Ureter (tissue), 1 donor: ENCODE results near the gene RIMS3. TPM values are rescaled to one million over a fixed set of nuclear protein-coding genes. Genes with fewer than 3 reads are reported as not detected.
A peak's percentile ranks its signal among the peaks of the same experiment; 100 is the strongest.
"Not testable (repeated sequence)": the region's sequence is repeated elsewhere in the genome, so short reads cannot be mapped to it uniquely, and the experiment has no call there.

Experiments
- DNase-seq: peaks from one replicate; pipeline ENCODE4 v3.0.0-alpha.2; 2020; ENCODE audit warnings: low spot score
- total RNA-seq: library from RNA; stranded (reverse); gene quantifications from one replicate; pipeline ENCODE4 v1.2.4, GENCODE V29; 2023
- donor health status: DM: yes; HTN: yes; CAD: no.

RIMS3 gene
- total RNA-seq, 1 donor from 2014 or later = 5.3 TPM

DNA sequence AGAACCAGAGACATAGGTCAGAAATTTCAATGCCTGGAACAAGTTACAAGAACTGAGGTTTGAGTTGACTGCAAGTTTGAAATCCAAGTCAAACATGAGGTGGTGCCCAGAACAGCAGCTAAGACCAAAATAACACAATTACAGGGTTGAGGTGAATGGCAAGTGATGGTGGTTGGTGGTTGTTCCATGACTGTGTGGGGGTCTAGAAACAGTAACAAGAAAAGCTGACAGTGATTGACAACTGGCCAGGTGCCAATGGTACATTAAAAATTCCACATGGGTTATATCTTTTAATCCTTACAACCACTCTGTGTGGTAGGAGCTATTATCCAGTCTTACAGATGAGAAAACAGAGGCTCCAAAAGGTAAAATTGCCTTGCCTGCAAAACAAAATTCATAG lies 32.0 kb downstream of the RIMS3 start:
- no peak for DNase-seq

- DNase-seq = no peak
Measured at GRCh38 chr1:40630488-40631223, 34.8 kb downstream of the RIMS3 start.

DNA sequence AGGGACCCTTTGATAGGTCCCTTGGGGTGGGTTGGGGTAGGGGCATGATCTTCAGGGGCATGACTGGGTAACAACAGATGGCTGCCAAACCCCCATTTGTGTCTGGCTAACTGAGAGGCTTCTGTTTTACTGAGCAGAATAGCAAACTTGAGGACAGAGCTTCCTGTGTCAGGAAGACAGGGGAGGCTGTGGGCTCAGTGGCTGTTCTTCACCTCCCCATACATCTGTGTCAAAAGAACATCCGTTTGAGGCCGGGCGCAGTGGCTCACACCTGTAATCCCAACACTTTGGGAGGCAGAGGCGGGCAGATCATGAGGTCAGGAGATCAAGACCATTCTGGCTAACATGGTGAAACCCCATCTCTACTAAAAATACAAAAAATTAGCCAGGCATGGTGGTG lies 35.9 kb downstream of the RIMS3 start:
- DNase-seq = not testable (repeated sequence)

DNA sequence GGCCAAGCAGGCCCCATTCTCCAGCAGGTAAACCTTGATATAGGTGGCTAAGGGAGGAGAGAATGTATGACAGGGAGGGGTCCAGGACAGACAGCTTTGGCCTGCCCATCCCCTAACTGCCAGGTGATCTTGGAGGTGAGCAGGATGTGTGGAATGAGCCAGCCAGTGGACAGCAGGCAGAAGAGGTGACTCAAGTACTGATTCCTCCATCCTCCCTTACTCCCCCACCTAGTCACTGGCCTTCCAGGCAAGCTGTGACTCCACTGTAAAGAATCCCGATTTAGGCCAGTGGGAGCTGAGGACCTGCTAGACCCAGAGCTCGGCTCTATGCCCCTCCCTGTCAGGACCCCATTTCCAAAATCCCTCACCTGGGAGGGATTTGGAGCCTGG lies 36.6 kb downstream of the RIMS3 start:
- DNase-seq = no peak

GRCh38 chr1:40627987-40628902 lies 37.2 kb downstream of the RIMS3 start:
- DNase-seq = no peak

GRCh38 chr1:40626383-40626770 lies 39.1 kb downstream of the RIMS3 start:
- no peak for DNase-seq

GRCh38 chr1:40625476-40626382 lies 39.8 kb downstream of the RIMS3 start:
- no peak for DNase-seq

GRCh38 chr1:40625076-40625475 lies 40.4 kb downstream of the RIMS3 start:
- no peak for DNase-seq

DNA sequence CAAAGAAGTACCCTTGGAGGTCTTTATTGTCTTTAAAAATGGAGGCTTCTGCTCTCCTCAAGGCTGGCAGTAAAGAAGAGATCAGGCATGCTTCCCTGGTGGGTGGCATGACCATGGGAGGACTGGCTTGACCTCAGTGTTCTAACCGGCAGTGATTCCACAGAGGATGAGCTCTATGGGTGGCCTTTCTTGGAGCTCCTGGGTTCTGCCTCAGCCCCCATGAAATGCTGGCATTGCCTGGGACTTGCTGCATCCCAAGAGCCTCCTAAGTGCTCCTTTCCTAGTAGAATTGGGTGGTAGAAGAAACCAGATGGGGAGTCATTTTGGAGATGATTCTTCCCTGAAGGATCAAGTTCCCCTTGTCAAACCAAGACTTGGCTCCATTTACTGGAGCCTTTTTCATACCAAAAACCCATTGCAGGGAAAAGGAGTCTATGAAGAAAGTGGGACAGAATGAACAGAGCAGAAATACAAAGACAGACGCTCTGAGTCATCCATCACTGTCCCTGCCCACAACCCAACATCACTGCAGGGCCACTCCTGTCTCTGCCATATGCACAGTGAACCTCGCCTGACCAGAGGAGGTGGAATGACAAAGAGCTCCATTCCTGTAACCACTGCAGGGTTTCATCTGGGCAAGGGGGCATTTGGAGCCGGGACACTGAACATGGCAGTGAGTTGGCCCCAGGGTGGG lies 42.4 kb downstream of the RIMS3 start:
- DNase-seq = no peak

DNA sequence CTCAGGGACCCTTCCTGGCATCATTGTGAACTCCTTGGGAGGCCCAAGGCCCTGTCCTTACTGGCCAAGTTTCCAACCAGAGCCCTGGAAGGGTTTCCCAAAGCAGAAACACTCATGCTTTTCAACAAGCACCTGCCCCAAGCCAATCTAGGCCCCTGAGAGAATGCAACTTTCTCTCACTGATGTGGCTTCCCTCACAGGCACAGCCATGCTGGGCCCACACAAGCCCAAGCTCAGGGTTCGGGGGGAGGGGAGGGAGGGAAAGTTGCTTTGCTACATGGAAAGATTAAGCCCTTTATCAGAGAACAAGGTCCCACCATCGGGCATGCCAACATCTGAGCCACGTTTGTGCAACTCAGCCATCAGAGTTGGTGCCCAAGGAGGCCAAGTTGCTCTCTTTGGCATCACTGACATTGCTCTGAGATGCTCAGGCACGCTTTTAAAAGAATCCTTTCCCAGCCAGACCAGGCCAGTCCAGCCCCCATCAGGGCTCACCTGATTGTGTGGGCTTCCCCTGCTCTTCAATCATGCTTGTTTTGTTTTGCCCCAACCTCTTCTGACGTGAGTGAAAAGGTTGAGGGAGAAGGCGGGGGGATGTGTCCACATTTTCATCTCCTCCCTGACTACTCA lies 43.5 kb downstream of the RIMS3 start:
- DNase-seq = no peak

DNA sequence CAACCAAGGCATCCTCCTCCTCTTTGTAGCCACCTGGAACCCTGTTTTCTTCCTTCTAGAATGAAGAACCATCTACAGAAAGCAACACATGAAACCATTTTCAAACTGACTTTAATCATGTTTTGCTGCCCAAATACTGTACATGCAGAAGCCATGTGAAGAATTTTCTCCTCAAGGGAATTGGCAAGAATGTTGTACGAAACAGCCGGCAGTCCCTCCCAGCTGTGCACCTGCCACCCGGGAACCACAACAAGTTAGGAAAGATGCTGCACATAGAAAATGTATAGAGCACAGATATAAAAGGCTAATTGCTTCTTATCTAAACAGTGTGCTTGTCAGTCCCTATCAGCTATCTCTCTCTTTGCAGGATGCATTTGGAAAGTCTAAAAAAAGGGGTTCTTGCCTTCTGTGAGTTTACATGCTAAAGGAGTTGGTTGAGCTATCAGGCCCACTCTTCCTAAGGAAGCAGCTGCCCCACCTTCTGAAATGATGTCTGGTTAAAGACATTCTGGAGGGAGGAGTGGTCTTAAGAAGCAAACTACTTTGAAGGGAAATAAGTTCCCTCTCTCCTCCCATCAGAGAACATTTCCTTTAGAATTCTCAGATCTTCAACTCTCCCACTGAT lies 44.8 kb downstream of the RIMS3 start:
- DNase-seq = no peak

- DNase-seq = no peak
Measured at GRCh38 chr1:40620150-40620549, 45.3 kb downstream of the RIMS3 start.

GRCh38 chr1:40618108-40618507 lies 47.4 kb downstream of the RIMS3 start:
- DNase-seq = no peak

- DNase-seq = peak; percentile 69
Measured at GRCh38 chr1:40612345-40612831, 53.1 kb downstream of the RIMS3 start.

DNA sequence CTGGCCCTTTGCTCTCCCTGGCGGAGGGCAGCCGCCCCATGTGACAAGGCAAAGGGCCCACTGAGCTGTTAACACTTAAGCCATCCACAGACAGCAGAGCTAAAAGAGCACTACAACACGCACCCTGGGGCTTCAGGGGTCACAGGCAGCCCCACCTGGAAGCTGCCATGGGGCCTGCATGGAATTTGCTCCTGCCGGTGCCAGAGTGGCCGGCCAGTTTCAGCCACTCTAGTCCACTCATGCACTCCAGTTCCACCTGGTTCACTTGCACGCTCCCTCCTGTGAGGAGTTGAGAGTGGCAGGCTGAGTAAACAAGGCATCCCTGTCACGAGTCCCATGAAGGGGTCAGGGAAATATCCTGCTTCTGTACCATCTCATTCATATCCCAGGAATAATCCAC lies 55.3 kb downstream of the RIMS3 start:
- DNase-seq = no peak

GRCh38 chr1:40607921-40608320 lies 57.6 kb downstream of the RIMS3 start:
- no peak for DNase-seq

- no peak for DNase-seq
Measured at GRCh38 chr1:40606978-40607377, 58.5 kb downstream of the RIMS3 start.

- no peak for DNase-seq
Measured at GRCh38 chr1:40606194-40606593, 59.3 kb downstream of the RIMS3 start.

DNA sequence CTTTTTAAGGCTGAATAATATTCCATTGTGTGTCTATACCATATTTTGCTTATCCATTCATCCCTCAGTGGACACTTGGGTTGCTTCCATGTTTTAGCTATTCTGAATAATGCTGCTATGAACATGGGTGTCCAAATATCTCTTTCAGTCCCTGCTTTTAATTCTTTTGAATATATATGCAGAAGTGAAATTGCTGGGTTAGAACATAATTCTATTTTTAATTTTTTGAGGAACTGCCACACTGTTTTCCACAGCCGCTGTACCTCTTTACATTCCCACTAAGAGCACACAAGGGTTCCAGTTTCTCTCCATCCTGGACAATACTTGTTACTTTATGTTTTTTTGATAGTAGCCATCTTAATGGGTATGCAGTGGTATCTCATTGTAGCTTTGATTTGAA lies 65.6 kb downstream of the RIMS3 start:
- DNase-seq = no peak

DNA sequence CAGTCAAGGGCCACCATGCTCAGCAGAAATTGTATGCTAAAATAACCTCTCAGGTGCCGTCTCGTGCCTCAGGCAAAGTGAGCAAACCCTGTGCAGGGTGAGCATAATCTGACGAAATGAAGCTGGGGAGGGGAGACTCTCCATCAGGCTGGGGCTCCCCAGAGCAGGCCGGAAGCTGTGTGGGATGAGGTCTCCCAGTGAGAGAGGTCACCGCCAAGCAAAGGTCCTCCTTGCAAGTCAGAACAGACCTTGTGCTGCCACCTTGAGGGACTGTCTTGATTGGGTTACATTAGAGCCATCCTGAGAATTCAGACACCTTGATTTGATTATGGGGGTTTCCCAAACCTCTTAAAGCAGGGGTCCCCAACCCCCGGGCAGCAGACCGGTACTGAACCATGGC lies 69.9 kb downstream of the RIMS3 start:
- DNase-seq = no peak
